Esophagus squamous epithelium (tissue), 4 donors: Measurements from ENCODE around the gene ZNF414.

Experiments
- POLR2A ChIP-seq, 4 donors: fragments of 450-650 bp; IDR thresholded peaks; one replicate each; pipeline ENCODE4 v1.6.1; 2017; ENCODE audit warnings: antibody characterized with exemption in 4 of 4, mild to moderate bottlenecking in 4 of 4, moderate library complexity in 3 of 4
- TF ChIP-seq, protein P1 (sequence below), 6 experiments: fragments of 450-650 bp in 4 of 6; fragments of 200-600 bp in 2 of 6; sonication (generic) in 2 of 6; IDR thresholded peaks; one replicate each; pipeline ENCODE4 v1.5.1; 2016 to 2019; ENCODE audit warnings: antibody characterized with exemption in 6 of 6, mild to moderate bottlenecking in 4 of 6, moderate library complexity in 4 of 6

DNA sequence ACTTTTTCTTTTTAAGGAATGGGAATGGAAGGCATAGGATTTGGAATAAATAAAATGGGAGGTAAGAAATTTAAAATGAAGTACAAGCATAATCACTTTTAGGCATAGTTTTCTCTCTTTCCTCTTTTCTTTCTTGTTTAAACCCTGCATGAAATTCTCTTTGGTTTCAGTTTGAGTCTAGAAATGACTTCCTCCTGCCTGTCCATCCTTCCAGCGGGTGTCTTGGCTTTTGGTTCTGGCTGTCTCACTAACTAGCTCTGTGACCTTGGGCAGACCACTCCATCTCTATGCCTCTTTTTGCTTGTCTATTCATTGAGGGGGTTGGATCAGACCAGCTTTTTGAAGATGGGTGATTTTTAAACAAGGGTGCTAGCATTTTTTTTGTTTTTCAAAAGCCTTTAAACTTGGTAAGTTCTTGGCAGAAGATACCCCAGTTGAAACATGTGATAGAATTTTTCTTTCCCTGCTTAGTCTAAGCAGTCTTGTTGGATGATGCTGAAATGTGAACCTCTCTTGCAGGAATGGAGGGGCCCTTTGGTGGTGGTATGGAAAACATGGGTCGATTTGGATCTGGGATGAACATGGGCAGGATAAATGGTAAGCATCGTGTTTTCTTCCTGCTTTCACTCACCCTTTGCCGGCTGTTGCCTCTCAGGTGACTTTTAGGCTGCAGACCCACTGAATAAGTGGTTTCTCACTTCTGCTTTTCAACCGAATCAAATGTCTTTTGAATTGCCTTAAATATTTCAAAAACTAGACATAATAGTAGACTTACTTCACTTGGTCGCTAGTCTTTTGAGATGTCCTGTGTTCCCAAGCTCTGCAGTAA lies 40.1 kb downstream of the ZNF414 start:
- TF ChIP-seq, protein P1, sequence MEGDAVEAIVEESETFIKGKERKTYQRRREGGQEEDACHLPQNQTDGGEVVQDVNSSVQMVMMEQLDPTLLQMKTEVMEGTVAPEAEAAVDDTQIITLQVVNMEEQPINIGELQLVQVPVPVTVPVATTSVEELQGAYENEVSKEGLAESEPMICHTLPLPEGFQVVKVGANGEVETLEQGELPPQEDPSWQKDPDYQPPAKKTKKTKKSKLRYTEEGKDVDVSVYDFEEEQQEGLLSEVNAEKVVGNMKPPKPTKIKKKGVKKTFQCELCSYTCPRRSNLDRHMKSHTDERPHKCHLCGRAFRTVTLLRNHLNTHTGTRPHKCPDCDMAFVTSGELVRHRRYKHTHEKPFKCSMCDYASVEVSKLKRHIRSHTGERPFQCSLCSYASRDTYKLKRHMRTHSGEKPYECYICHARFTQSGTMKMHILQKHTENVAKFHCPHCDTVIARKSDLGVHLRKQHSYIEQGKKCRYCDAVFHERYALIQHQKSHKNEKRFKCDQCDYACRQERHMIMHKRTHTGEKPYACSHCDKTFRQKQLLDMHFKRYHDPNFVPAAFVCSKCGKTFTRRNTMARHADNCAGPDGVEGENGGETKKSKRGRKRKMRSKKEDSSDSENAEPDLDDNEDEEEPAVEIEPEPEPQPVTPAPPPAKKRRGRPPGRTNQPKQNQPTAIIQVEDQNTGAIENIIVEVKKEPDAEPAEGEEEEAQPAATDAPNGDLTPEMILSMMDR (IDR thresholded peaks at IDR 0.05) = no peak
- TF ChIP-seq POLR2A (IDR thresholded peaks at IDR 0.05) = no peak
